Upper lobe of right lung (tissue), 1 donor: ENCODE data around the gene EIF4E3. TPM values are rescaled to one million over a fixed set of nuclear protein-coding genes. Genes with fewer than 3 reads are reported as not detected.

Source experiments
- ATAC-seq: fragments of 200-7000 bp; cut with Tn5 transposase; one replicate; pipeline ENCODE4 v1.9.1; 2020; ENCODE audit warnings: mild to moderate bottlenecking, moderate library complexity
- DNase-seq: peaks from one replicate; pipeline ENCODE4 v3.0.0-alpha.2; 2020
- H3K27ac ChIP-seq: fragments of 200-600 bp; one replicate; pipeline ENCODE4 v1.8.0; 2022
- H3K27me3 ChIP-seq: fragments of 200-600 bp; one replicate; pipeline ENCODE4 v1.8.0; 2022; ENCODE audit warnings: mild to moderate bottlenecking
- H3K36me3 ChIP-seq: fragments of 200-600 bp; one replicate; pipeline ENCODE4 v1.8.0; 2022
- H3K4me1 ChIP-seq: fragments of 200-600 bp; one replicate; pipeline ENCODE4 v1.8.0; 2022
- H3K4me3 ChIP-seq: fragments of 200-600 bp; one replicate; pipeline ENCODE4 v1.8.0; 2022; ENCODE audit warnings: mild to moderate bottlenecking
- H3K9me3 ChIP-seq: fragments of 200-600 bp; one replicate; pipeline ENCODE4 v1.8.0; 2022
- CTCF ChIP-seq: fragments of 200-600 bp; IDR thresholded peaks from one replicate; pipeline ENCODE4 v1.8.0; 2022; ENCODE audit warnings: antibody characterized with exemption
- intact Hi-C: fragments of 100-400 bp; cut with DNase I; formaldehyde crosslinking; loops from one replicate; pipeline ENCODE4 v1.11.0; 2022
- total RNA-seq: library from RNA; stranded (reverse); fragmentation: NEBNext Ultra II Directional; extraction: Animal tissue kit (Norgen Biotek cat#: 25700); gene quantifications from one replicate; pipeline ENCODE4 v1.2.1, GENCODE V29; 2021
- donor health status: DM: no; HTN: yes; CAD: no; lungs with severe emphysema.

Gene EIF4E3
- total RNA-seq, 1 donor from 2014 or later: 38.4 TPM

DNA sequence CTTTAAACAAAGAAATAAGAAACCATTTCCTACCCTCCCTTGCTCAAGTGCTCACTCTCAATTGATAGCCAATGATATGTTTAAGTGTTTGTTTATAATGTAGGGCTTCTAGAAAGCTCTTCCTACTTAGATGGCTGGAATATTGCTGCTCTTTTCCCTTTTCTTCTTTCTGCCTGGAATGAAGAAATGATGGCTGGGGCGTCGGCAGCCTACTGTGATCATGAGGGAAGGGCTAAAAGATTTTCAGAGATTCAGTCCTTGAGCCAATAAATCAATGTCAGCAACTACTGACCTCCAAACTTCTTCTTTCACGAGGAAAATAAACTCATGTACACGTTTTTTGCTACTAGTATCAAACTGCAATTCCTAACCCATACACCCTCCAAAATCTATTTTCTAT lies 26.4 kb upstream of the EIF4E3 start:
- TF ChIP-seq CTCF: no peak
- Histone ChIP-seq H3K9me3 (no peaks in the 10 kb centered on the region), H3K4me3 (no peak overlapping the region), H3K27ac (no peak overlapping the region), H3K4me1 (no peaks in the 10 kb centered on the region), H3K36me3 (no peaks in the 10 kb centered on the region), H3K27me3 (peaks cover 21% of the 10 kb centered on the region)
- intact Hi-C loops: no loop called here
- ATAC-seq (no peak), DNase-seq (no peak)

GRCh38 chr3:71744738-71745137 lies 19.5 kb upstream of the EIF4E3 start:
- Histone ChIP-seq H3K4me1 (no peaks in the 10 kb centered on the region), H3K36me3 (no peaks in the 10 kb centered on the region), H3K9me3 (peaks cover 20% of the 10 kb centered on the region), H3K4me3 (no peak overlapping the region), H3K27me3 (no peaks in the 10 kb centered on the region), H3K27ac (no peak overlapping the region)
- intact Hi-C loops: no loop called here
- ATAC-seq: no peak
- DNase-seq: no peak
- TF ChIP-seq CTCF: no peak

GRCh38 chr3:71742621-71743020 lies 17.4 kb upstream of the EIF4E3 start:
- Histone ChIP-seq H3K36me3 (no peaks in the 10 kb centered on the region), H3K27ac (no peak overlapping the region), H3K27me3 (no peaks in the 10 kb centered on the region), H3K9me3 (peaks cover 20% of the 10 kb centered on the region), H3K4me1 (no peaks in the 10 kb centered on the region), H3K4me3 (no peak overlapping the region)
- ATAC-seq: no peak
- no peak for TF ChIP-seq CTCF
- no peak for DNase-seq
- intact Hi-C loops: no loop called here

DNA sequence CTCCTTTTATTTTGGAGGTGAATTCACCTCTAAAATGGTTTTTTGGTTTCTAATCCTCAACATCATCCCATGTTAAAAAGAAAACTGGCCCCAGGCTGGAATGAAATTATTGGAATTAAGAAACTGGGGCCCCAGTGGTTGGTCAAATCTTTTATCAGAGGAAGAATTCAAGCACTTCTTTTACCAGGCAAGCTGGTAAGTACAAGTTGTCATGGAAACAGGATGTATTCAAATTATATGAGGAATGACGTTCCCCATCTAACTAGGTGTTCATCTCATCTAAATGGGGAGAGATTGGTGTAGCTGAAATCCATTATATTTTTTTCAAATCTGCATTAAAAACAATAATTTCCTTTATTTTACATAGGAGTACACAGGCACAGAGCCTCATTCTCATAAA lies 9.7 kb upstream of the EIF4E3 start:
- no peaks in the 10 kb centered on the region for H3K9me3 ChIP-seq
- intact Hi-C loops: no loop called here
- DNase-seq (no peak), ATAC-seq (no peak)
- no peak for TF ChIP-seq CTCF
- peaks cover 3% of the 10 kb centered on the region for H3K4me1 ChIP-seq
- H3K27me3 ChIP-seq: no peaks in the 10 kb centered on the region
- no peaks in the 10 kb centered on the region for H3K36me3 ChIP-seq
- H3K27ac ChIP-seq: no peak overlapping the region
- no peak overlapping the region for H3K4me3 ChIP-seq

- Histone ChIP-seq H3K4me1 (peaks cover 3% of the 10 kb centered on the region), H3K27me3 (no peaks in the 10 kb centered on the region), H3K4me3 (no peak overlapping the region), H3K36me3 (no peaks in the 10 kb centered on the region), H3K9me3 (no peaks in the 10 kb centered on the region), H3K27ac (no peak overlapping the region)
- no peak for DNase-seq
- intact Hi-C loops: no loop called here
- no peak for ATAC-seq
- no peak for TF ChIP-seq CTCF
These were observed 8.1 kb upstream of the EIF4E3 start for GRCh38 chr3:71733319-71733718.

DNA sequence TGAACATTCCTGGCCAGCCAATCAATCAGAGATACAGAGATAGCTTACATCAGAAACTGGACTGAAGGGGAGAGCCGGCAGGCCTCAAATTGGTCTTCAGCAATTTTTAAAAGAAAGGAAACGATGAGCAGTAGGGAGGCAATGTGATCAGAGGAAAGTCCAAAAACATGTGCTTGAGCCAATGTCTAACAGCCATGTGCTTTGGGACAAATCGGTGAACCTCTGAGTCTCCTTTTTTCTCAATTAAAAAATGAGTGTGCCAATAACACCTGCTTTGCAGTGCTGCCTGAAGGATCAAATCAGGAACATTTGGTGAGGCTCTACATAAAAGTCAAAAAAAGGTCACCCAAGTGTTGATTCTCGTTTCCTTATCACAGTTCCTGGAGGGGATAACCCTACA lies 7.4 kb upstream of the EIF4E3 start:
- no peaks in the 10 kb centered on the region for H3K36me3 ChIP-seq
- no peaks in the 10 kb centered on the region for H3K27me3 ChIP-seq
- DNase-seq (no peak), ATAC-seq (no peak)
- TF ChIP-seq CTCF: no peak
- H3K4me3 ChIP-seq: no peak overlapping the region
- no peak overlapping the region for H3K27ac ChIP-seq
- H3K9me3 ChIP-seq: no peaks in the 10 kb centered on the region
- H3K4me1 ChIP-seq: peaks cover 3% of the 10 kb centered on the region
- intact Hi-C loops: no loop called here
